Cardiac muscle cell (in vitro differentiated cells and primary cell): ENCODE results near the gene DCST2. TPM values are rescaled to one million over a fixed set of nuclear protein-coding genes. Genes with fewer than 3 reads are reported as not detected.
A peak's percentile ranks its signal among the peaks of the same experiment; 100 is the strongest.

Experiments
- DNase-seq, 2 donors: peaks; one replicate each; pipeline versions ENCODE4 v3.0.0 to v3.0.0-alpha.2; 2010 to 2017; ENCODE audit warnings: low read depth in 1 of 2, low spot score in 1 of 2
- H3K27ac ChIP-seq: fragments of 200-600 bp; sonication (generic); 2 replicates; pipeline ENCODE4 v1.5.1; 2016
- H3K27me3 ChIP-seq: fragments of 200-600 bp; sonication (generic); 2 replicates; pipeline ENCODE4 v1.6.0; 2016; ENCODE audit warnings: control low read depth
- H3K36me3 ChIP-seq: fragments of 200-600 bp; sonication (generic); 2 replicates; pipeline ENCODE4 v1.5.1; 2016; ENCODE audit warnings: control low read depth
- H3K4me1 ChIP-seq: fragments of 200-600 bp; sonication (generic); 2 replicates; pipeline ENCODE4 v1.8.1; 2017; ENCODE audit warnings: low read depth, mild to moderate bottlenecking, mixed run types
- H3K4me3 ChIP-seq: fragments of 200-600 bp; sonication (generic); 2 replicates; pipeline ENCODE4 v1.5.1; 2016; ENCODE audit warnings: mild to moderate bottlenecking
- H3K9me3 ChIP-seq: fragments of 200-600 bp; sonication (generic); 2 replicates; pipeline ENCODE4 v1.5.1; 2017; ENCODE audit warnings: low read depth, mild to moderate bottlenecking, control low read depth
- CTCF ChIP-seq: IDR thresholded peaks from 2 replicates; pipeline ENCODE4 v1.5.1; 2012; ENCODE audit warnings: low read depth, mild to moderate bottlenecking, low read length
- polyA plus RNA-seq: library from polyadenylated mRNA; unstranded; fragments of >200 nt; fragmentation: Nextera tagmentation; extraction: Ambion mirVana; gene quantifications from 2 replicates; pipeline ENCODE4 v1.2.1, GENCODE V29; 2016
- total RNA-seq: library from RNA; depleted of rRNA; stranded (reverse); fragments of >200 nt; gene quantifications from 2 replicates; pipeline ENCODE4 v1.2.3, GENCODE V29; 2016

The DCST2 gene
- total and polyA plus RNA-seq, 2 experiments from 2014 or later, result 1.1 to 5.4 TPM

- Histone ChIP-seq H3K4me1 (peaks cover 30% of the 10 kb centered on the region), H3K4me3 (no peak overlapping the region), H3K36me3 (peaks cover 12% of the 10 kb centered on the region), H3K27me3 (no peaks in the 10 kb centered on the region), H3K27ac (no peak overlapping the region), H3K9me3 (no peaks in the 10 kb centered on the region)
- DNase-seq, result no peak
- no peak for TF ChIP-seq CTCF
These were observed 64.3 kb downstream of the DCST2 start for GRCh38 chr1:154969246-154969645.

- no peaks in the 10 kb centered on the region for H3K9me3 ChIP-seq
- no peaks in the 10 kb centered on the region for H3K27me3 ChIP-seq
- H3K36me3 ChIP-seq, result peaks cover 12% of the 10 kb centered on the region
- no peak for DNase-seq
- H3K4me1 ChIP-seq, result peaks cover 30% of the 10 kb centered on the region
- TF ChIP-seq CTCF, result no peak
- peak overlapping the region; percentile 3 for H3K27ac ChIP-seq
- H3K4me3 ChIP-seq, result no peak overlapping the region
These were observed 64.8 kb downstream of the DCST2 start for GRCh38 chr1:154968731-154969130.

Other genes starting within 250 kb of the DCST2 start
- 0.81 and 1.5 TPM in 2 replicates for gene KCNN3, start 163.5 kb downstream of the DCST2 start, total RNA-seq
- gene KCNN3, start 163.5 kb downstream of the DCST2 start, polyA plus RNA-seq, result 1.1 and 2.9 TPM in 2 replicates
- gene PMVK, start 97.1 kb downstream of the DCST2 start, total RNA-seq, result 20.1 and 23.8 TPM in 2 replicates
- 94.4 and 95.4 TPM in 2 replicates for gene PMVK, start 97.1 kb downstream of the DCST2 start, polyA plus RNA-seq
- gene PBXIP1, start 77.7 kb downstream of the DCST2 start, total RNA-seq, result 155 and 161 TPM in 2 replicates
- gene PBXIP1, start 77.7 kb downstream of the DCST2 start, polyA plus RNA-seq, result 93.7 and 108 TPM in 2 replicates
- 45.6 and 48.0 TPM in 2 replicates for gene PYGO2, start 72.0 kb downstream of the DCST2 start, total RNA-seq
- gene PYGO2, start 72.0 kb downstream of the DCST2 start, polyA plus RNA-seq, result 45.3 and 49.2 TPM in 2 replicates
- gene SHC1, start 63.0 kb downstream of the DCST2 start, total RNA-seq, result 80.0 and 80.3 TPM in 2 replicates
- gene SHC1, start 63.0 kb downstream of the DCST2 start, polyA plus RNA-seq, result 66.8 and 70.7 TPM in 2 replicates
- 52.9 and 96.5 TPM in 2 replicates for gene CKS1B, start 59.1 kb downstream of the DCST2 start, total RNA-seq
- 157 and 337 TPM in 2 replicates for gene CKS1B, start 59.1 kb downstream of the DCST2 start, polyA plus RNA-seq
- 34.3 and 39.7 TPM in 2 replicates for gene FLAD1, start 50.4 kb downstream of the DCST2 start, total RNA-seq
- 59.2 and 60.8 TPM in 2 replicates for gene FLAD1, start 50.4 kb downstream of the DCST2 start, polyA plus RNA-seq
- not detected in 2 replicates for gene LENEP, start 40.2 kb downstream of the DCST2 start, total RNA-seq
- 0.72 TPM in 1 of 2 replicates, not detected in the other for gene LENEP, start 40.2 kb downstream of the DCST2 start, polyA plus RNA-seq
- gene ZBTB7B, start 31.0 kb downstream of the DCST2 start, total RNA-seq, result 25.5 and 25.6 TPM in 2 replicates
- 4.6 and 4.7 TPM in 2 replicates for gene ZBTB7B, start 31.0 kb downstream of the DCST2 start, polyA plus RNA-seq
- gene DCST1, start within 50 bp of the DCST2 start, total RNA-seq, result not detected in 2 replicates
- 0.27 and 0.57 TPM in 2 replicates for gene DCST1, start within 50 bp of the DCST2 start, polyA plus RNA-seq
- gene ADAM15, start 17.5 kb upstream of the DCST2 start, total RNA-seq, result 19.5 and 23.0 TPM in 2 replicates
- gene ADAM15, start 17.5 kb upstream of the DCST2 start, polyA plus RNA-seq, result 23.0 and 25.2 TPM in 2 replicates
- 29.2 and 36.0 TPM in 2 replicates for gene EFNA4, start 30.0 kb upstream of the DCST2 start, total RNA-seq
- 18.3 and 29.6 TPM in 2 replicates for gene EFNA4, start 30.0 kb upstream of the DCST2 start, polyA plus RNA-seq
- gene EFNA3, start 45.1 kb upstream of the DCST2 start, total RNA-seq, result 26.3 and 31.9 TPM in 2 replicates
- 34.2 and 43.0 TPM in 2 replicates for gene EFNA3, start 45.1 kb upstream of the DCST2 start, polyA plus RNA-seq
- gene EFNA1, start 94.1 kb upstream of the DCST2 start, total RNA-seq, result 39.1 and 43.1 TPM in 2 replicates
- 83.5 and 104 TPM in 2 replicates for gene EFNA1, start 94.1 kb upstream of the DCST2 start, polyA plus RNA-seq
- 18.4 and 20.9 TPM in 2 replicates for gene SLC50A1, start 102.1 kb upstream of the DCST2 start, total RNA-seq
- 45.1 and 50.7 TPM in 2 replicates for gene SLC50A1, start 102.1 kb upstream of the DCST2 start, polyA plus RNA-seq
- gene DPM3, start 106.8 kb upstream of the DCST2 start, total RNA-seq, result 102 and 114 TPM in 2 replicates
- 105 and 110 TPM in 2 replicates for gene DPM3, start 106.8 kb upstream of the DCST2 start, polyA plus RNA-seq
- 122 and 124 TPM in 2 replicates for gene KRTCAP2, start 139.5 kb upstream of the DCST2 start, total RNA-seq
- gene KRTCAP2, start 139.5 kb upstream of the DCST2 start, polyA plus RNA-seq, result 357 and 428 TPM in 2 replicates
- gene TRIM46, start 140.1 kb upstream of the DCST2 start, total RNA-seq, result 3.6 and 5.4 TPM in 2 replicates
- gene TRIM46, start 140.1 kb upstream of the DCST2 start, polyA plus RNA-seq, result 2.9 and 3.2 TPM in 2 replicates
- gene THBS3, start 174.1 kb upstream of the DCST2 start, total RNA-seq, result 10.8 and 14.2 TPM in 2 replicates
- 9.4 and 15.1 TPM in 2 replicates for gene THBS3, start 174.1 kb upstream of the DCST2 start, polyA plus RNA-seq
- gene MTX1, start 174.9 kb upstream of the DCST2 start, total RNA-seq, result 24.7 and 45.0 TPM in 2 replicates
- 31.9 and 50.2 TPM in 2 replicates for gene MTX1, start 174.9 kb upstream of the DCST2 start, polyA plus RNA-seq
- gene ENTREP3, start 221.7 kb upstream of the DCST2 start, total RNA-seq, result 39.5 and 46.2 TPM in 2 replicates
- 42.0 and 59.2 TPM in 2 replicates for gene ENTREP3, start 221.7 kb upstream of the DCST2 start, polyA plus RNA-seq
- 67.3 and 109 TPM in 2 replicates for gene SCAMP3, start 228.6 kb upstream of the DCST2 start, total RNA-seq
- 100 and 172 TPM in 2 replicates for gene SCAMP3, start 228.6 kb upstream of the DCST2 start, polyA plus RNA-seq
- 57.3 and 65.3 TPM in 2 replicates for gene CLK2, start 239.7 kb upstream of the DCST2 start, total RNA-seq
- 45.1 and 68.5 TPM in 2 replicates for gene CLK2, start 239.7 kb upstream of the DCST2 start, polyA plus RNA-seq
- 1.7 and 3.5 TPM in 2 replicates for gene HCN3, start 243.7 kb upstream of the DCST2 start, total RNA-seq
- 3.7 and 12.9 TPM in 2 replicates for gene HCN3, start 243.7 kb upstream of the DCST2 start, polyA plus RNA-seq